Neural progenitor cell (in vitro differentiated cells): ENCODE data around the gene GLYATL3. TPM values are rescaled to one million over a fixed set of nuclear protein-coding genes. Genes with fewer than 3 reads are reported as not detected.
"Not testable (repeated sequence)": the region's sequence is repeated elsewhere in the genome, so short reads cannot be mapped to it uniquely, and the experiment has no call there.

Source experiments
- DNase-seq: peaks from one replicate; pipeline ENCODE4 v3.0.0-alpha.2; 2016; ENCODE audit warnings: low spot score
- H2AFZ ChIP-seq: fragments of 200-600 bp; sonication (generic); replicated peaks from 2 replicates; pipeline ENCODE4 v1.6.1; 2016; ENCODE audit warnings: antibody characterized with exemption
- H3F3A ChIP-seq: fragments of 200-600 bp; sonication (generic); 2 replicates; pipeline ENCODE4 v1.6.1; 2016; ENCODE audit warnings: antibody characterized with exemption, low read depth
- H3K27ac ChIP-seq: fragments of 200-600 bp; sonication (generic); 2 replicates; pipeline ENCODE4 v1.5.1; 2016; ENCODE audit warnings: mild to moderate bottlenecking
- H3K27me3 ChIP-seq: fragments of 200-600 bp; sonication (generic); 2 replicates; pipeline ENCODE4 v1.6.1; 2016; ENCODE audit warnings: mild to moderate bottlenecking, moderate library complexity
- H3K36me3 ChIP-seq: fragments of 200-600 bp; sonication (generic); 2 replicates; pipeline ENCODE4 v1.5.1; 2016
- H3K4me1 ChIP-seq: fragments of 200-600 bp; sonication (generic); 2 replicates; pipeline ENCODE4 v1.6.1; 2016; ENCODE audit warnings: mixed run types
- H3K4me2 ChIP-seq: fragments of 200-600 bp; sonication (generic); 2 replicates; pipeline ENCODE4 v1.6.1; 2016
- H3K4me3 ChIP-seq: fragments of 200-600 bp; sonication (generic); 2 replicates; pipeline ENCODE4 v1.5.1; 2016
- H3K79me2 ChIP-seq: fragments of 200-600 bp; sonication (generic); 2 replicates; pipeline ENCODE4 v1.6.1; 2016; ENCODE audit warnings: low read depth
- H3K9ac ChIP-seq: fragments of 200-600 bp; sonication (generic); 2 replicates; pipeline ENCODE4 v1.6.1; 2016
- H3K9me3 ChIP-seq: fragments of 200-600 bp; sonication (generic); 2 replicates; pipeline ENCODE4 v1.5.1; 2016; ENCODE audit warnings: low read depth
- H4K20me1 ChIP-seq: fragments of 200-600 bp; sonication (generic); 2 replicates; pipeline ENCODE4 v1.6.1; 2016; ENCODE audit warnings: low read depth
- H3K27ac Mint-ChIP-seq: 3 replicates; pipeline ENCODE4 v1.8.0; 2021; ENCODE audit warnings: mixed read lengths
- H3K27me3 Mint-ChIP-seq: 2 replicates; pipeline ENCODE4 v1.8.0; 2022; ENCODE audit warnings: low read depth, mild to moderate bottlenecking, inconsistent platforms, moderate library complexity, mixed read lengths; ENCODE audit not compliant: insufficient read depth
- H3K36me3 Mint-ChIP-seq: 3 replicates; pipeline ENCODE4 v1.8.0; 2021; ENCODE audit warnings: mixed read lengths
- H3K4me1 Mint-ChIP-seq: 3 replicates; pipeline ENCODE4 v1.8.0; 2021; ENCODE audit warnings: mixed read lengths
- H3K4me3 Mint-ChIP-seq: 3 replicates; pipeline ENCODE4 v1.8.0; 2021; ENCODE audit warnings: mild to moderate bottlenecking, moderate library complexity, mixed read lengths
- H3K9me3 Mint-ChIP-seq: 3 replicates; pipeline ENCODE4 v1.8.0; 2020; ENCODE audit warnings: mixed read lengths
- CTCF ChIP-seq: fragments of 200-600 bp; sonication (generic); IDR thresholded peaks from 2 replicates; pipeline ENCODE4 v1.5.1; 2017; ENCODE audit warnings: antibody characterized with exemption, mild to moderate bottlenecking
- EZH2 ChIP-seq: fragments of 200-600 bp; sonication (generic); IDR thresholded peaks from 2 replicates; pipeline ENCODE4 v1.6.1; 2017; ENCODE audit warnings: antibody characterized with exemption, mild to moderate bottlenecking, moderate library complexity
- EZH2phosphoT487 ChIP-seq: fragments of 200-600 bp; sonication (generic); IDR thresholded peaks from 2 replicates; pipeline ENCODE4 v1.6.1; 2017; ENCODE audit warnings: antibody characterized with exemption
- total RNA-seq: library from RNA; depleted of rRNA; stranded (reverse); fragments of >200 nt; gene quantifications from 2 replicates; pipeline ENCODE4 v1.2.3, GENCODE V29; 2015; ENCODE audit warnings: low replicate concordance

The GLYATL3 gene
- total RNA-seq, 1 donor from 2014 or later: not detected

- no peaks in the 10 kb centered on the region for H3K27me3 Mint-ChIP-seq
- peaks cover 79% of the 10 kb centered on the region for H3K79me2 ChIP-seq
Observed at GRCh38 chr6:49468042-49468441, 31.7 kb upstream of the GLYATL3 start.

GRCh38 chr6:49476564-49476963 is 23.2 kb upstream of the GLYATL3 start:
- peaks cover 29% of the 10 kb centered on the region for H3K36me3 Mint-ChIP-seq
- not testable (repeated sequence) for H3K4me1 Mint-ChIP-seq, H3K27ac Mint-ChIP-seq

More at GRCh38 chr6:49468042-49468441, 31.7 kb upstream of the GLYATL3 start:
- peaks cover 14% of the 10 kb centered on the region for H3K36me3 ChIP-seq
- no peak overlapping the region for H2AFZ ChIP-seq
- no peak for DNase-seq
- H3K4me3 ChIP-seq: no peak overlapping the region
- no peaks in the 10 kb centered on the region for H3K9me3 Mint-ChIP-seq
- H3K9ac ChIP-seq: no peak overlapping the region
- no peak overlapping the region for H3K4me3 Mint-ChIP-seq
- peaks cover 12% of the 10 kb centered on the region for H3K4me1 ChIP-seq
- H3K27ac ChIP-seq: no peak overlapping the region
- no peak overlapping the region for H3K27ac Mint-ChIP-seq
- peaks cover 10% of the 10 kb centered on the region for H3K4me1 Mint-ChIP-seq
- TF ChIP-seq EZH2phosphoT487 (no peak), CTCF (no peak), EZH2 (no peak)
- no peak overlapping the region for H3K4me2 ChIP-seq
- H3F3A ChIP-seq: no peaks in the 10 kb centered on the region
- peaks cover 3% of the 10 kb centered on the region for H3K36me3 Mint-ChIP-seq
- no peaks in the 10 kb centered on the region for H3K27me3 ChIP-seq
- H4K20me1 ChIP-seq: no peaks in the 10 kb centered on the region
- H3K9me3 ChIP-seq: no peaks in the 10 kb centered on the region

GRCh38 chr6:49479308-49479970 is 20.3 kb upstream of the GLYATL3 start:
- Mint-ChIP-seq H3K27ac (no peak overlapping the region), H3K4me1 (no peaks in the 10 kb centered on the region), H3K27me3 (no peaks in the 10 kb centered on the region), H3K36me3 (peaks cover 24% of the 10 kb centered on the region), H3K9me3 (no peaks in the 10 kb centered on the region), H3K4me3 (no peak overlapping the region)
- H3K36me3 ChIP-seq: peaks cover 12% of the 10 kb centered on the region
- H3K4me1 ChIP-seq: no peaks in the 10 kb centered on the region
- H4K20me1 ChIP-seq: no peaks in the 10 kb centered on the region
- H3K4me3 ChIP-seq: no peak overlapping the region
- no peak overlapping the region for H3K4me2 ChIP-seq
- no peaks in the 10 kb centered on the region for H3K79me2 ChIP-seq
- H2AFZ ChIP-seq: no peak overlapping the region
- no peak for DNase-seq
- H3K27me3 ChIP-seq: no peaks in the 10 kb centered on the region
- H3K9ac ChIP-seq: no peak overlapping the region
- TF ChIP-seq EZH2 (no peak), CTCF (no peak), EZH2phosphoT487 (no peak)
- no peaks in the 10 kb centered on the region for H3F3A ChIP-seq
- H3K27ac ChIP-seq: no peak overlapping the region
- H3K9me3 ChIP-seq: no peaks in the 10 kb centered on the region

More at GRCh38 chr6:49476564-49476963, 23.2 kb upstream of the GLYATL3 start:
- not testable (repeated sequence) for DNase-seq, H3K4me3 Mint-ChIP-seq, H3K27me3 Mint-ChIP-seq, H3K4me2 ChIP-seq, H3K4me3 ChIP-seq, H3K9ac ChIP-seq, H3K79me2 ChIP-seq, H3K4me1 ChIP-seq, H2AFZ ChIP-seq, H3K9me3 ChIP-seq, H3K27me3 ChIP-seq, H3F3A ChIP-seq, H3K9me3 Mint-ChIP-seq, H3K27ac ChIP-seq, H4K20me1 ChIP-seq
- H3K36me3 ChIP-seq: peaks cover 30% of the 10 kb centered on the region

- not testable (repeated sequence) for H3K4me2 ChIP-seq, H3K4me3 Mint-ChIP-seq, H3K9me3 Mint-ChIP-seq, H3K4me1 Mint-ChIP-seq, H4K20me1 ChIP-seq, H3K79me2 ChIP-seq, H3K27me3 ChIP-seq, DNase-seq, H3K27ac Mint-ChIP-seq, H3K9me3 ChIP-seq, H3K27me3 Mint-ChIP-seq, H3F3A ChIP-seq, H2AFZ ChIP-seq, H3K9ac ChIP-seq, H3K27ac ChIP-seq, H3K4me1 ChIP-seq, H3K4me3 ChIP-seq
- H3K36me3 Mint-ChIP-seq: peaks cover 17% of the 10 kb centered on the region
- H3K36me3 ChIP-seq: peaks cover 12% of the 10 kb centered on the region
Observed at GRCh38 chr6:49481846-49482245, 17.9 kb upstream of the GLYATL3 start.

- not testable (repeated sequence) for H3K79me2 ChIP-seq, H3K4me3 Mint-ChIP-seq, H3K27me3 Mint-ChIP-seq, H3K9me3 ChIP-seq, H3F3A ChIP-seq, H2AFZ ChIP-seq, H3K4me3 ChIP-seq, H3K4me2 ChIP-seq, H3K27me3 ChIP-seq, H3K27ac Mint-ChIP-seq, H3K4me1 Mint-ChIP-seq, H3K9me3 Mint-ChIP-seq, H3K4me1 ChIP-seq, DNase-seq, H3K9ac ChIP-seq, H3K27ac ChIP-seq, H4K20me1 ChIP-seq
- H3K36me3 ChIP-seq: peaks cover 17% of the 10 kb centered on the region
- peaks cover 15% of the 10 kb centered on the region for H3K36me3 Mint-ChIP-seq
Observed at GRCh38 chr6:49483380-49483779, 16.3 kb upstream of the GLYATL3 start.
